Measurements from ENCODE around the gene CDC45.
A peak's percentile ranks its signal among the peaks of the same experiment; 100 is the strongest.

CDC45 gene

GRCh38 chr22:19513823-19514222, 34.1 kb downstream of the CDC45 start:
- Mint-ChIP-seq H3K27me3 (ENCODE audit: low read depth) (no peaks in the 10 kb centered on the region), H3K9me3 (peaks cover 4% of the 10 kb centered on the region), H3K4me1 (peaks cover 10% of the 10 kb centered on the region), H3K36me3 (ENCODE audit: low read depth) (peaks cover 36% of the 10 kb centered on the region), H3K4me3 (no peak overlapping the region), H3K27ac (no peak overlapping the region)
- no peak for TF ChIP-seq CTCF (IDR thresholded peaks at IDR 0.05; ENCODE audit: unreplicated experiment in 3 of 3)

- H3K4me3 Mint-ChIP-seq, result no peak overlapping the region
- peaks cover 4% of the 10 kb centered on the region for H3K9me3 Mint-ChIP-seq
- H3K4me1 Mint-ChIP-seq, result peaks cover 11% of the 10 kb centered on the region
- H3K36me3 Mint-ChIP-seq (ENCODE audit: low read depth), result peaks cover 36% of the 10 kb centered on the region
- TF ChIP-seq CTCF (IDR thresholded peaks at IDR 0.05; ENCODE audit: unreplicated experiment in 3 of 3), result no peak
- H3K27me3 Mint-ChIP-seq (ENCODE audit: low read depth), result no peaks in the 10 kb centered on the region
- peak overlapping the region in 2 of 3 experiments; percentile 26 to 67 for H3K27ac Mint-ChIP-seq
These were observed 35.3 kb downstream of the CDC45 start for GRCh38 chr22:19514831-19515565.

GRCh38 chr22:19515654-19516377, 36.1 kb downstream of the CDC45 start:
- Mint-ChIP-seq H3K4me3 (no peak overlapping the region), H3K4me1 (peaks cover 11% of the 10 kb centered on the region), H3K9me3 (peaks cover 4% of the 10 kb centered on the region), H3K27ac (peak overlapping the region in 1 of 3 experiments; percentile 67), H3K36me3 (ENCODE audit: low read depth) (peaks cover 36% of the 10 kb centered on the region), H3K27me3 (ENCODE audit: low read depth) (no peaks in the 10 kb centered on the region)
- TF ChIP-seq CTCF (IDR thresholded peaks at IDR 0.05; ENCODE audit: unreplicated experiment in 3 of 3), result no peak

- H3K27me3 Mint-ChIP-seq (ENCODE audit: low read depth), result no peaks in the 10 kb centered on the region
- H3K4me3 Mint-ChIP-seq, result no peak overlapping the region
- H3K27ac Mint-ChIP-seq, result peak overlapping the region in 1 of 3 experiments; percentile 97
- H3K4me1 Mint-ChIP-seq, result peaks cover 11% of the 10 kb centered on the region
- H3K36me3 Mint-ChIP-seq (ENCODE audit: low read depth), result peaks cover 35% of the 10 kb centered on the region
- TF ChIP-seq CTCF (IDR thresholded peaks at IDR 0.05; ENCODE audit: unreplicated experiment in 3 of 3), result no peak
- peaks cover 4% of the 10 kb centered on the region for H3K9me3 Mint-ChIP-seq
These were observed 36.9 kb downstream of the CDC45 start for GRCh38 chr22:19516378-19517170.

GRCh38 chr22:19517171-19517500, 37.4 kb downstream of the CDC45 start:
- Mint-ChIP-seq H3K4me3 (no peak overlapping the region), H3K27me3 (ENCODE audit: low read depth) (peaks cover 6% of the 10 kb centered on the region), H3K36me3 (ENCODE audit: low read depth) (peaks cover 29% of the 10 kb centered on the region), H3K4me1 (peaks cover 11% of the 10 kb centered on the region), H3K9me3 (peaks cover 4% of the 10 kb centered on the region), H3K27ac (peak overlapping the region in 2 of 3 experiments; percentile 91 to 97)
- TF ChIP-seq CTCF (IDR thresholded peaks at IDR 0.05; ENCODE audit: unreplicated experiment in 3 of 3), result no peak

Data from nephron (organoid).